Stimulated activated naive CD8-positive, alpha-beta T cell treated with anti-CD3 and anti-CD28 coated beads, Interleukin-15, Interleukin-2, amounts not matched to agents 100 ng/mL and 50 ng/mL, for 24 hours (primary cell): ENCODE measurements around the gene RETREG1.

Experiments used
- H3K27ac Mint-ChIP-seq: one replicate; pipeline ENCODE4 v1.8.0; 2021; ENCODE audit warnings: mild to moderate bottlenecking, mixed read lengths
- H3K27me3 Mint-ChIP-seq: one replicate; pipeline ENCODE4 v1.8.0; 2021; ENCODE audit warnings: mixed read lengths
- H3K36me3 Mint-ChIP-seq: one replicate; pipeline ENCODE4 v1.8.0; 2021; ENCODE audit warnings: low read depth, mixed read lengths
- H3K4me1 Mint-ChIP-seq: one replicate; pipeline ENCODE4 v1.8.0; 2021; ENCODE audit warnings: low read depth, mixed read lengths
- H3K4me3 Mint-ChIP-seq: one replicate; pipeline ENCODE4 v1.8.0; 2021; ENCODE audit warnings: mild to moderate bottlenecking, mixed read lengths
- H3K9me3 Mint-ChIP-seq: one replicate; pipeline ENCODE4 v1.8.0; 2021; ENCODE audit warnings: mixed read lengths

Gene RETREG1

GRCh38 chr5:16520841-16521240 is 96.0 kb downstream of the RETREG1 start:
- Mint-ChIP-seq H3K36me3 (peaks cover 10% of the 10 kb centered on the region), H3K4me1 (peaks cover 22% of the 10 kb centered on the region), H3K9me3 (no peaks in the 10 kb centered on the region), H3K27ac (no peak overlapping the region), H3K4me3 (no peak overlapping the region), H3K27me3 (no peaks in the 10 kb centered on the region)

DNA sequence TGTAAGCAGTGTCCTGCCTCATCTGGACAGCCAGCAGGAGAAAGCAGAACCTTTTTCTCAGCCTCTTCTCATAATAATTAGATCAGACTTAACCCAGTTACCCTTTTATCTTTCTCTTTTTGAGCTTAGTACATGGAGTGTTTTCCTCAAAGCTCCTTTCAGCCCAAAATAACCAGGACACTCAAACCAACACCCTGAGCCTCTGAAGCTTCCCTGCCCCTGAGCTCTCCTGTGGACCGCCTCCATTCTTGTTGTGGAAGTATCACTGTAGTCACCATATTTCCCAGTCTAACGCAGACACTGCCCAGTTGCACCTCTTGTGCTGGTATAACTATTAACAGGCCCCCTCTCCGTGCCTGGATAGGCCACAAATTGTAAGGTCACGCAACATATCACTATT is 97.4 kb downstream of the RETREG1 start:
- Mint-ChIP-seq H3K4me3 (no peak overlapping the region), H3K4me1 (peaks cover 20% of the 10 kb centered on the region), H3K27me3 (no peaks in the 10 kb centered on the region), H3K36me3 (peaks cover 4% of the 10 kb centered on the region), H3K27ac (no peak overlapping the region), H3K9me3 (no peaks in the 10 kb centered on the region)

- H3K4me1 Mint-ChIP-seq = peaks cover 12% of the 10 kb centered on the region
- no peaks in the 10 kb centered on the region for H3K27me3 Mint-ChIP-seq
- H3K27ac Mint-ChIP-seq = no peak overlapping the region
- no peak overlapping the region for H3K4me3 Mint-ChIP-seq
- no peaks in the 10 kb centered on the region for H3K9me3 Mint-ChIP-seq
- H3K36me3 Mint-ChIP-seq = no peaks in the 10 kb centered on the region
These were observed 98.2 kb downstream of the RETREG1 start for GRCh38 chr5:16518606-16519005.

GRCh38 chr5:16515532-16515931 is 101.3 kb downstream of the RETREG1 start:
- Mint-ChIP-seq H3K9me3 (no peaks in the 10 kb centered on the region), H3K4me3 (no peak overlapping the region), H3K4me1 (peaks cover 15% of the 10 kb centered on the region), H3K36me3 (peaks cover 3% of the 10 kb centered on the region), H3K27me3 (no peaks in the 10 kb centered on the region), H3K27ac (no peak overlapping the region)

DNA sequence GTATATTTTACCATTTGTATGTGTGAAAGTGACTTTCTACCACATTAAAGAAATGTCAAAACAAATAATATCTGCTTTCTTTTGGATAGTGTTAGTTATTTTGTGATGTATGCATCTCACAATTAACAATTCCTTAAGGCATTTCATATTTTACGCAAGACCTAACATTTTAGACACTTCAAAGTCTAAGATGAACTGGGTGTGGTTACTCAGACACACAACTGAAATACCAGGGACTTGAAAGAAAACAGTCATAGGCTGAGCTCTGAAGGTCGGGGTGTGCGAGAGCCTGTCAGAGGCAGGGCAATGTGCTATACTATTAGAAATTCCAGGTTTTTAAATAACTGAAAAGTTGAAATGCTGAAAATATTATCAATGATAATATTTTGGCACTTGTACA is 106.7 kb downstream of the RETREG1 start:
- Mint-ChIP-seq H3K4me3 (no peak overlapping the region), H3K27me3 (no peaks in the 10 kb centered on the region), H3K27ac (no peak overlapping the region)

DNA sequence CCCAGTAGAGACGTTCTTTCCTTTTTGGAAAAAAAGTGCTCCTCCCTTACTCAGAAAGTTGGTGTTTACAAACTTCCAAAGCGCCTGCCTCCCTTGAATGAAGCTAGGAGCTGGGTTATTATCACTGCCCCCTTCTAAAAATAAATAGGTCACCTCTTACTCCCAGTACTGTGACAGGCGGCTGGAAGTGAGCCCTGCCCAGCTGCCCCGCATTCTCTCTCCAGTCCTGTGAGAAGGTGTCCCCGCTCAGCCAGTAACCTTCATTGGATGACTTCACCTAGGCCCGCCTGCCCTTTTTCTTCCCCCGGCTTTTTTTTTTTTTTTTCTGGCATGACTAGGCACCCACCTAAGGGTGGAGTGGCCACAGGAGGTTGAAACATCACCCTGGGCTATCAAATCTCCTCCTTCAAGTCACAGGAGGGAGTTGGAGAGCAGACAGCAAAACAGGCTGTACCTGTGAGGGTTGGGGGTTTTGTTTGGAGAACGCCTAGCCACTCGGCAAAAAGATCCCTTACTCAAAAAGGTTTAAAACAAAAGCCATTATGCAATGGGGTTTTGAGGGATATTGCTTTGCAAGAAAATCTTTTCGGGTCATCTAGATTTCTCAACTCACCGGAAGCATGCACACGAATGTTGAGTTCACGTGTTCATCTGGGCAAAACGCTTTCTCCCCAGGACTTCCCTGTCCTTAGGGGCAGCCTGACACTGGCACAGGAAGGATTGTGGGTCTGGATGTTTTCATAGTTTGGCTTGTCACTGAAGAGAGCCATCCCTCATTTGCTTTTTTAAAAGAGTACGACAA is 107.9 kb downstream of the RETREG1 start:
- H3K27me3 Mint-ChIP-seq = no peaks in the 10 kb centered on the region
- H3K27ac Mint-ChIP-seq = no peak overlapping the region
- peaks cover 45% of the 10 kb centered on the region for H3K4me1 Mint-ChIP-seq
- H3K9me3 Mint-ChIP-seq = no peaks in the 10 kb centered on the region
- no peak overlapping the region for H3K4me3 Mint-ChIP-seq
- H3K36me3 Mint-ChIP-seq = peaks cover 11% of the 10 kb centered on the region

More for the DNA sequence above, 106.7 kb downstream of the RETREG1 start:
- H3K9me3 Mint-ChIP-seq = no peaks in the 10 kb centered on the region
- H3K36me3 Mint-ChIP-seq = peaks cover 6% of the 10 kb centered on the region
- peaks cover 36% of the 10 kb centered on the region for H3K4me1 Mint-ChIP-seq

DNA sequence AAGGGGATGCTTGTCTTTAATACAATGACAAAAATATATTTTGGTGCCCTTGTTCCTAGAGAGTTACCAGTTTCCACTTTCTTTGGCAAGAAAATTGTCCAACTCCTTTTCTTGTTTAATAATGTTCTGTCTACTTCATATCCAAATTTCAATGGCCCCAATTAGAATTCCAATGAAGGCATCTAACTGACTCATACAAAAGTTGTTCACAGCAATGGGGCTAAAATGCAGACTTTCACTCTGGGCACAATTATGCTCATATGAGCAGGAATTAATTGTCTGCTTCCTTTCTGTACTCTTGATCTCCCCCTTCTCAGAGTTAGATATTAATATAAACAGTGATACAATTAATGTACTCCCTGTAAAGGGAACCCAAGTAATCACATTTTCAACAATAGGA is 109.1 kb downstream of the RETREG1 start:
- no peak overlapping the region for H3K4me3 Mint-ChIP-seq
- no peaks in the 10 kb centered on the region for H3K9me3 Mint-ChIP-seq
- H3K4me1 Mint-ChIP-seq = peaks cover 45% of the 10 kb centered on the region
- H3K27me3 Mint-ChIP-seq = no peaks in the 10 kb centered on the region
- H3K36me3 Mint-ChIP-seq = peaks cover 11% of the 10 kb centered on the region
- peak overlapping the region; percentile 68 for H3K27ac Mint-ChIP-seq

DNA sequence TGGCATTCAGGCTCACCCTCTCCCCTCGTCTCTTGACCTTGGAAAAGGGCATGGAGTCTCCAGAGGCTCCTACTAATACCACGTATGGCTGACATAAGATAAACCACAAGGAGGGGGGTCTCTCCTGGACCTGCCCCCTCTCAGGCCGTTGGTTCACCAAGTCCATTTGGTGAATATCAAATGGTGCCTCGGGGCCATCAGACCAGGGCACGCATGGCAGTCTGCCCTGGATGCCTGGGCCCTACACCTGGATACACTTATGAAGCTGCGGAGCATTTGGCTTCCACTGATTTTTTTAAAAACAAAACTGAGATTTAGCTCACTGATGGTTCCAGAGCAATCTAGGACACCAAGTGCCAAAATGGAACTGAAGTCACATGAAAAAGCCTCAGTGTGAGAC is 110.9 kb downstream of the RETREG1 start:
- H3K36me3 Mint-ChIP-seq = peaks cover 12% of the 10 kb centered on the region
- peaks cover 37% of the 10 kb centered on the region for H3K4me1 Mint-ChIP-seq
- H3K4me3 Mint-ChIP-seq = no peak overlapping the region
- H3K9me3 Mint-ChIP-seq = no peaks in the 10 kb centered on the region
- H3K27ac Mint-ChIP-seq = no peak overlapping the region
- no peaks in the 10 kb centered on the region for H3K27me3 Mint-ChIP-seq

DNA sequence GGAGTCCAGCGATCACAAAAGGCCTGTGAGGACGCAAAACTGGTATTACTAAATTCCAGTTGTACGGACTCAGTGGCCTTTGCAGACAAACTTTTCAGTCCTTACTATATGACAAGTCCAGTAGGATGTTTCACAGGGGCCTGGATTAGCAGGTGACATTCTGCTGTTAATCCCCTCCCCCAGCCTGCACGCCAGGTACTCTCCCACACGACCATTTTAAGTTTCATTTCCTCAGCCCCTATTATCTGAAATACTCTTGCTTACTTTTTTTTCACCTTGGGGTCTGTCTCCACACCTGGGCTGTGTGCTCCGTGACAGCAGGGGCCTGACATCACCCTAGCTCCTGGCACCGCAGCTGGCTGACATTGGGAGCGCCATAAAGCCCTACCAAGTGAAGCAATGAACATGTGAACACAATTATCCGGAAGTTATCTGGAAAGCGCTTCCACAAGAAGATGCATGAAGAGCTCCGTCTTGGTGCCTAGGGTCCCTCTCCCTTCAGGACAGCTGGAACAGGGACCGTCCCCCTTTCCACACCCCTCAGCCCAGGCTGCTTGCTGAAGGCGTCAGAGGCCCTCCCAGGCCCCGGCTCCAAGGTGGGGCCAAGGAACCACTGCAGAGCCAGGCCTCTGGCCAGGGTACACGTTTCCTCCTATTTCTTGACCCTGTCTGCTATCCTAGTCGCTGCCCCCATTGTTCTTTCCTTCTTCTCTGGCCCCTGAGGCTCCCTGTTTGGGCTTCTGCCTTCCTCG is 111.5 kb downstream of the RETREG1 start:
- no peak overlapping the region for H3K4me3 Mint-ChIP-seq
- no peaks in the 10 kb centered on the region for H3K27me3 Mint-ChIP-seq
- no peaks in the 10 kb centered on the region for H3K9me3 Mint-ChIP-seq
- peaks cover 34% of the 10 kb centered on the region for H3K4me1 Mint-ChIP-seq
- H3K27ac Mint-ChIP-seq = no peak overlapping the region
- H3K36me3 Mint-ChIP-seq = peaks cover 13% of the 10 kb centered on the region

- Mint-ChIP-seq H3K4me3 (no peak overlapping the region), H3K36me3 (peaks cover 16% of the 10 kb centered on the region), H3K9me3 (no peaks in the 10 kb centered on the region), H3K4me1 (peaks cover 29% of the 10 kb centered on the region), H3K27ac (peak overlapping the region; percentile 54), H3K27me3 (no peaks in the 10 kb centered on the region)
These were observed 112.2 kb downstream of the RETREG1 start for GRCh38 chr5:16504571-16504970.

- no peak overlapping the region for H3K4me3 Mint-ChIP-seq
- H3K27ac Mint-ChIP-seq = no peak overlapping the region
- no peaks in the 10 kb centered on the region for H3K9me3 Mint-ChIP-seq
- peaks cover 19% of the 10 kb centered on the region for H3K36me3 Mint-ChIP-seq
- peaks cover 17% of the 10 kb centered on the region for H3K4me1 Mint-ChIP-seq
- H3K27me3 Mint-ChIP-seq = no peaks in the 10 kb centered on the region
These were observed 113.9 kb downstream of the RETREG1 start for GRCh38 chr5:16502866-16503265.

GRCh38 chr5:16500024-16500423 is 116.8 kb downstream of the RETREG1 start:
- Mint-ChIP-seq H3K27ac (no peak overlapping the region), H3K9me3 (peaks cover under 1% of the 10 kb centered on the region), H3K27me3 (no peaks in the 10 kb centered on the region), H3K4me1 (peaks cover 8% of the 10 kb centered on the region), H3K4me3 (no peak overlapping the region), H3K36me3 (peaks cover 34% of the 10 kb centered on the region)

DNA sequence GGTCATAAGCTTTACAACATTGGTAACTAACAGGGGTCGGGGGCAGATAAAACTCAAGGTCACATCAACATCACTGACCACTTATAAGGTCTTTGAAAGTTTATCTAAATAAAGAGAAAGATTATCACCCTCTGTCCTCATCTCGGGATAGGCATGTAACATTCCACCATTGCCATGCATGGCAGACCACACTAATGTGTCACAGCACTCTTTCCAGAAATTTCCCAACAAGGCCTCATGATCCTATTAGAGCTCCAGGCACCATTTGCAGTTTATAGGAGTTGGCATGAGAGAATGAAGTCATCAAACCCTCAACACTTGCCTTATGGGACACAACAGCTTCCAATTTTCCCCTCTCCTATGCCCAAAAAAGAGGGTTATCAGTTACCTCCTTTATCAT is 119.3 kb downstream of the RETREG1 start:
- Mint-ChIP-seq H3K4me3 (no peak overlapping the region), H3K36me3 (peaks cover 37% of the 10 kb centered on the region), H3K27ac (no peak overlapping the region), H3K4me1 (peaks cover 15% of the 10 kb centered on the region), H3K27me3 (no peaks in the 10 kb centered on the region), H3K9me3 (peaks cover 9% of the 10 kb centered on the region)

DNA sequence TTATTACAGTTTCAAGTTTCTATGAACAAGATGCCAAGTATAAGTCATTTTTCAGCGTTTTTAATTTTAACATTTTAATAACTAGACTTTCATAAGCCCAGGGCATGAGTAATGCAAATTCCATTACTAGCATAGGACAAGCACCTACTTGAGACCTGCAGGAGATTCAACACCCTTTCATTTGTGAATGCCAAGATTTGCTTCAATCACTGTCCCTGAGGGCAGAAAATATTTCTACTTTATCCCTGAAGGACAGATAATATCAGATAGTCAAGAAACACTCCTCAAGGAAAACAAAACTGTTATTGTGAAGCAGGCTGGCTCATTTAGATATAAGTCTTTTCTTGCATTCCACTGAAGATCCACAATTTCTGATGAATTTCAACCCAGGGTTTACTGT is 123.5 kb downstream of the RETREG1 start:
- peaks cover 9% of the 10 kb centered on the region for H3K9me3 Mint-ChIP-seq
- H3K36me3 Mint-ChIP-seq = peaks cover 29% of the 10 kb centered on the region
- H3K27me3 Mint-ChIP-seq = no peaks in the 10 kb centered on the region
- H3K27ac Mint-ChIP-seq = no peak overlapping the region
- peaks cover 23% of the 10 kb centered on the region for H3K4me1 Mint-ChIP-seq
- H3K4me3 Mint-ChIP-seq = no peak overlapping the region

- Mint-ChIP-seq H3K9me3 (peaks cover 9% of the 10 kb centered on the region), H3K4me1 (peaks cover 23% of the 10 kb centered on the region), H3K4me3 (no peak overlapping the region), H3K27ac (no peak overlapping the region), H3K27me3 (no peaks in the 10 kb centered on the region), H3K36me3 (peaks cover 23% of the 10 kb centered on the region)
These were observed 124.2 kb downstream of the RETREG1 start for GRCh38 chr5:16492398-16493140.
